B cell (primary cell): ENCODE measurements around the gene SMIM41. TPM values are rescaled to one million over a fixed set of nuclear protein-coding genes. Genes with fewer than 3 reads are reported as not detected.
A peak's percentile ranks its signal among the peaks of the same experiment; 100 is the strongest.

ENCODE experiments used
- ATAC-seq: fragments of 200-7000 bp; cut with Tn5 transposase; one replicate; pipeline ENCODE4 v1.10.0; 2021; ENCODE audit warnings: low read depth, mild to moderate bottlenecking, moderate number of reproducible peaks, moderate library complexity
- CTCF ChIA-PET: fragments of 350-600 bp; sonication (Branson Sonifier 250); formaldehyde crosslinking; loops from one replicate; lab custom pipeline; 2021; ENCODE audit warnings: antibody characterized with exemption, inconsistent platforms; lab: Charles Lee
- POLR2A ChIA-PET: fragments of 350-600 bp; sonication (Branson Sonifier 250); formaldehyde crosslinking; loops from one replicate; lab custom pipeline; 2021; ENCODE audit warnings: antibody characterized with exemption; lab: Charles Lee
- DNase-seq: peaks from one replicate; pipeline ENCODE4 v3.0.0; 2013
- H2AFZ ChIP-seq: 2 replicates; pipeline ENCODE4 v1.6.1; 2012; ENCODE audit warnings: mild to moderate bottlenecking, low read depth, low read length; ENCODE audit not compliant: insufficient read depth, poor library complexity, severe bottlenecking
- H3K27ac ChIP-seq, 2 donors: 1 replicate in 1 of 2; 2 replicates in 1 of 2; pipeline ENCODE4 v1.5.1; 2012 to 2013; ENCODE audit warnings: low read length in 2 of 2, mild to moderate bottlenecking in 2 of 2, moderate library complexity in 1 of 2
- H3K27me3 ChIP-seq, 4 experiments: fragments of 200-600 bp in 1 of 4; sonication (generic) in 1 of 4; replicated peaks in 1 of 4; 1 replicate in 2 of 4; 2 replicates in 2 of 4; pipeline versions ENCODE4 v1.6.1 to v1.7.0; 2013 to 2016; ENCODE audit warnings: low read length in 3 of 4, mild to moderate bottlenecking in 2 of 4, mixed read lengths in 1 of 4, moderate library complexity in 1 of 4; ENCODE audit not compliant: insufficient read depth in 4 of 4, control insufficient read depth in 3 of 4; ENCODE audit errors: control extremely low read depth in 1 of 4
- H3K36me3 ChIP-seq, 2 experiments: replicated peaks in 1 of 2; 1 replicate in 1 of 2; 2 replicates in 1 of 2; pipeline versions ENCODE4 v1.6.1 to v1.7.1; 2013; ENCODE audit warnings: low read length in 1 of 2; ENCODE audit not compliant: insufficient read depth in 2 of 2, control insufficient read depth in 1 of 2; ENCODE audit errors: control extremely low read depth in 1 of 2, extremely low read depth in 1 of 2
- H3K4me1 ChIP-seq, 2 donors: fragments of 200-600 bp in 1 of 2; sonication (generic) in 1 of 2; 1 replicate in 1 of 2; 2 replicates in 1 of 2; pipeline versions ENCODE4 v1.5.1 to v1.6.1; 2013 to 2017; ENCODE audit warnings: low read length in 2 of 2; ENCODE audit not compliant: control insufficient read depth in 2 of 2, insufficient read depth in 2 of 2
- H3K4me2 ChIP-seq: replicated peaks from 2 replicates; pipeline ENCODE3; 2012; ENCODE audit warnings: mild to moderate bottlenecking, low read depth, low read length; ENCODE audit not compliant: poor library complexity, severe bottlenecking
- H3K4me3 ChIP-seq, 5 experiments: fragments of 200-600 bp in 1 of 5; sonication (generic) in 1 of 5; 1 replicate in 3 of 5; 2 replicates in 2 of 5; pipeline versions ENCODE4 v1.5.1 to v1.7.0; 2011 to 2016; ENCODE audit warnings: low read length in 4 of 5, mild to moderate bottlenecking in 4 of 5, low read depth in 2 of 5, control low read depth in 1 of 5, moderate library complexity in 1 of 5; ENCODE audit not compliant: insufficient read depth in 1 of 5; ENCODE audit errors: control extremely low read depth in 1 of 5, extremely low read depth in 1 of 5
- H3K79me2 ChIP-seq: fragments of 200-600 bp; sonication (generic); one replicate; pipeline ENCODE4 v1.6.0; 2016; ENCODE audit warnings: low read length; ENCODE audit not compliant: control insufficient read depth, insufficient read depth
- H3K9ac ChIP-seq: fragments of 200-600 bp; sonication (generic); 2 replicates; pipeline ENCODE4 v1.6.1; 2017; ENCODE audit warnings: mild to moderate bottlenecking, low read length, moderate library complexity
- H3K9me3 ChIP-seq, 3 donors: one replicate each; pipeline versions ENCODE4 v1.6.1 to v1.7.1; 2013; ENCODE audit warnings: low read length in 2 of 3; ENCODE audit not compliant: control insufficient read depth in 2 of 3, insufficient read depth in 1 of 3; ENCODE audit errors: control extremely low read depth in 1 of 3
- H4K20me1 ChIP-seq: 2 replicates; pipeline ENCODE4 v1.6.0; 2012; ENCODE audit warnings: mild to moderate bottlenecking, low read length; ENCODE audit not compliant: insufficient read depth, control insufficient read depth, poor library complexity, severe bottlenecking
- H3K27ac Mint-ChIP-seq: one replicate; pipeline ENCODE4 v1.8.0; 2021; ENCODE audit warnings: mixed read lengths
- H3K27me3 Mint-ChIP-seq: one replicate; pipeline ENCODE4 v1.8.0; 2021; ENCODE audit warnings: mixed read lengths
- H3K4me1 Mint-ChIP-seq: one replicate; pipeline ENCODE4 v1.8.0; 2021; ENCODE audit warnings: mixed read lengths
- H3K4me3 Mint-ChIP-seq: one replicate; pipeline ENCODE4 v1.8.0; 2021; ENCODE audit warnings: mixed read lengths
- H3K9me3 Mint-ChIP-seq: one replicate; pipeline ENCODE4 v1.8.0; 2022; ENCODE audit warnings: mixed read lengths; ENCODE audit not compliant: insufficient read depth
- CTCF ChIP-seq: fragments of 200-600 bp; IDR thresholded peaks from one replicate; pipeline ENCODE4 v1.8.0; 2022; ENCODE audit warnings: antibody characterized with exemption, mild to moderate bottlenecking
- EZH2 ChIP-seq: IDR thresholded peaks from 2 replicates; pipeline ENCODE4 v1.6.1; 2012; ENCODE audit warnings: borderline replicate concordance, low read depth, mild to moderate bottlenecking, moderate library complexity, low read length; ENCODE audit not compliant: insufficient read depth, poor library complexity, severe bottlenecking
- WGBS: methylation state at CpG from one replicate; pipeline ENCODE4 v1.1.5; 2013; ENCODE audit warnings: missing lambda C conversion rate; ENCODE audit not compliant: insufficient coverage; 5-methylcytosine and 5-hydroxymethylcytosine counted together
- intact Hi-C: fragments of 100-400 bp; cut with micrococcal nuclease; formaldehyde crosslinking; loops from one replicate; pipeline ENCODE4 v1.10.0; 2022
- polyA plus RNA-seq: library from polyadenylated mRNA; depleted of rRNA; stranded (reverse); fragments of >200 nt; gene quantifications from 2 replicates; pipeline ENCODE4 v1.2.3, GENCODE V29; 2012
- total RNA-seq, 2 donors: library from RNA; stranded (reverse); fragments of 120-200 nt in 1 of 2; gene quantifications; 1 replicate in 1 of 2; 2 replicates in 1 of 2; pipeline versions ENCODE4 v1.2.3 to v1.2.4, GENCODE V29; 2013 to 2022

Gene SMIM41
- total and polyA plus RNA-seq, 2 donors (not counting 1 experiment from before 2014, with no cell fraction given), result 0.12 TPM; not detected in 1

GRCh38 chr12:52037248-52037861 lies 42.1 kb upstream of the SMIM41 start:
- H3K27me3 Mint-ChIP-seq, result no peaks in the 10 kb centered on the region
- H3K4me1 Mint-ChIP-seq, result peaks cover 82% of the 10 kb centered on the region
- peaks cover 0 to 2% (median 0%) of the 10 kb centered on the region in 4 experiments for H3K27me3 ChIP-seq
- intact Hi-C loops, result loop anchor here (1.0 kb wide), 2 partner anchors 13 to 32 kb away; partner anchors contain the start of gene ATG101
- TF ChIP-seq EZH2, result no peak
- TF ChIP-seq CTCF, result no peak
- H3K9me3 Mint-ChIP-seq, result no peaks in the 10 kb centered on the region
- ATAC-seq, result peak; percentile 2
- peak overlapping the region in 4 of 5 experiments; percentile 52 to 71 (median 58) for H3K4me3 ChIP-seq
- peak overlapping the region; percentile 76 for H3K4me3 Mint-ChIP-seq
- peak overlapping the region in 1 of 2 donors; percentile 54 for H3K27ac ChIP-seq
- peaks cover under 1% of the 10 kb centered on the region for H3K79me2 ChIP-seq
- peak overlapping the region; percentile 98 for H3K4me2 ChIP-seq
- H3K9ac ChIP-seq, result peak overlapping the region; percentile 77
- H3K9me3 ChIP-seq, result no peaks in the 10 kb centered on the region
- peak; percentile 63 for DNase-seq
- ChIA-PET CTCF (interaction anchor here (0.8 to 32.6 kb wide), 4 partner anchors 13 to 45 kb away, joined by 3 to 1315 read pairs (median 68); partner anchors contain the start of genes ATG101, NR4A1 and SMIM41), POLR2A (interaction anchor here (1.0 to 4.0 kb wide), 5 partner anchors 12 to 32 kb away, joined by 3 to 31 read pairs (median 4); partner anchors contain the start of genes ATG101, NR4A1 and TAMALIN)
- H3K27ac Mint-ChIP-seq, result peak overlapping the region; percentile 72
- no peaks in the 10 kb centered on the region for H3K36me3 ChIP-seq
- peak overlapping the region; percentile 35 for H2AFZ ChIP-seq
- peaks cover 45 to 67% of the 10 kb centered on the region in 2 donors for H3K4me1 ChIP-seq
- 3% methylated on average over 59 of the region's 59 CpGs for WGBS
- no peaks in the 10 kb centered on the region for H4K20me1 ChIP-seq

- CTCF ChIA-PET, result interaction anchor here (0.7 to 32.6 kb wide), 4 partner anchors 10 to 37 kb away, joined by 4 to 1315 read pairs (median 65); partner anchors contain the start of genes ATG101 and SMIM41
- Mint-ChIP-seq H3K27me3 (no peaks in the 10 kb centered on the region), H3K27ac (peak overlapping the region; percentile 44), H3K4me1 (peaks cover 76% of the 10 kb centered on the region), H3K4me3 (peak overlapping the region; percentile 76), H3K9me3 (no peaks in the 10 kb centered on the region)
- no peak overlapping the region for H3K27ac ChIP-seq
- ATAC-seq, result no peak
- H3K4me1 ChIP-seq, result peaks cover 42 to 68% of the 10 kb centered on the region in 2 donors
- intact Hi-C loops, result no loop called here
- no peak overlapping the region for H3K4me2 ChIP-seq
- H3K9ac ChIP-seq, result no peak overlapping the region
- H3K9me3 ChIP-seq, result no peaks in the 10 kb centered on the region
- H3K36me3 ChIP-seq, result no peaks in the 10 kb centered on the region
- H3K4me3 ChIP-seq, result no peak overlapping the region
- no peak overlapping the region for H2AFZ ChIP-seq
- no peak for DNase-seq
- no peak for TF ChIP-seq CTCF
- TF ChIP-seq EZH2, result no peak
- no peaks in the 10 kb centered on the region for H4K20me1 ChIP-seq
- peaks cover 12% of the 10 kb centered on the region for H3K79me2 ChIP-seq
- H3K27me3 ChIP-seq, result peaks cover 0 to 2% (median 0%) of the 10 kb centered on the region in 4 experiments
- POLR2A ChIA-PET, result interaction anchor here (4.0 kb wide), 1 partner anchor 12 kb away, joined by 31 read pairs; the partner anchor contains the start of gene NR4A1
- 87% methylated on average over 6 of the region's 6 CpGs for WGBS
Observed at GRCh38 chr12:52038447-52038846, 41.1 kb upstream of the SMIM41 start.
